Mesodermal cell (in vitro differentiated cells): ENCODE results near the gene CFH.
"Not testable (repeated sequence)": the region's sequence is repeated elsewhere in the genome, so short reads cannot be mapped to it uniquely, and the experiment has no call there.

Source experiments
- H3K27ac ChIP-seq: 2 replicates; pipeline ENCODE4 v1.7.0; 2013; ENCODE audit warnings: mild to moderate bottlenecking, low read depth, low read length, moderate library complexity; ENCODE audit not compliant: severe bottlenecking
- H3K36me3 ChIP-seq: 2 replicates; pipeline ENCODE4 v1.7.1; 2013; ENCODE audit warnings: mild to moderate bottlenecking, low read length, moderate library complexity; ENCODE audit not compliant: control insufficient read depth, insufficient read depth
- H3K4me1 ChIP-seq: one replicate; pipeline ENCODE4 v1.7.1; 2013; ENCODE audit warnings: mild to moderate bottlenecking, low read length; ENCODE audit not compliant: insufficient read depth, control insufficient read depth, poor library complexity, severe bottlenecking
- H3K4me3 ChIP-seq: 2 replicates; pipeline ENCODE4 v1.7.0; 2013; ENCODE audit warnings: low read length, control low read depth, mild to moderate bottlenecking; ENCODE audit not compliant: insufficient read depth, poor library complexity, severe bottlenecking; ENCODE audit errors: extremely low read depth
- H3K9me3 ChIP-seq: 2 replicates; pipeline ENCODE4 v1.7.1; 2013; ENCODE audit warnings: mild to moderate bottlenecking, low read length, moderate library complexity; ENCODE audit not compliant: control insufficient read depth
- WGBS, 2 experiments: methylation state at CpG; one replicate each; pipeline ENCODE4 v1.1.5; 2013; ENCODE audit warnings: missing lambda C conversion rate in 2 of 2; ENCODE audit not compliant: insufficient coverage in 2 of 2; 5-methylcytosine and 5-hydroxymethylcytosine counted together

Gene CFH

DNA sequence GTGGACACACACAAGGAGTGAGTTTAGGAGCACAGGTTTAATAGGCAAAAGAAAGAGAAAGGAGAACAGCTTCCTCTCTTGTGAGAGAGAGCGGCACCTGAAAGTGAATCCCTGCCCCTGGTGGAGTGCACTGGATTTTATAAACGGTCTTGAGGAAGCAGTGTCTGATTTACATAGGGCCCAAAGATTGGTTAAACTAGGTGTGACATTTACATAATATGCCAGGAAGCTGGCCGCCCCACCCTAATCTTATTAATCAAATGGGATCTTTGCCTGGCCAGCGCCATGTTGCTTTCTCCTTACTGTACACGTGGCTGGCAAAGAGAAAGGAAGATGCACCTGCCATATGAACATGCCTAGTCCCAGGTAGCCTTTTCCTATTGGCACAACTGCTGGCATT is 38.7 kb downstream of the CFH start:
- Histone ChIP-seq H3K4me3 (no peak overlapping the region), H3K36me3 (no peaks in the 10 kb centered on the region), H3K4me1 (no peaks in the 10 kb centered on the region), H3K9me3 (no peaks in the 10 kb centered on the region), H3K27ac (no peak overlapping the region)
- WGBS, 2 experiments: 61 to 85% methylated on average over 3 to 4 of the region's 5 CpGs

DNA sequence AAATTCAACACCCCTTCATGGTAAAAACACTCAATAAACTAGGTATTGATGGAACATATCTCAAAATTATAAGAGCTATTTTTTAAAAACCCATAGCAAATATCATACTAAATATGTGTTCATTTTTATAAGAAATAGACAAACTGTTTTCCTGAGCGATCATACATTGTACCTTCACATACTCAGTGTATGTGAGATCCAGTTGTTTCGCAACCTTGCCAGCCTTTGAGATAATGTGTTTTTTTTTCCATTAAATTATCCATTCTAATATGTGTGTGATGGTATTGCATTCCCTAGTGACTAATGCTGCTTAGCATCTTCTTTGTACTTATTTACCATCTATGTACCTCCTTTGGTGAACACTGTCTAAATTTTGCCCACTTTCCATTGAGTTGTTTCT is 47.1 kb downstream of the CFH start:
- no CpG with 5 or more reads among the region's 2 CpGs for WGBS, 2 experiments
- Histone ChIP-seq H3K36me3 (no peaks in the 10 kb centered on the region), H3K4me3 (no peak overlapping the region)

DNA sequence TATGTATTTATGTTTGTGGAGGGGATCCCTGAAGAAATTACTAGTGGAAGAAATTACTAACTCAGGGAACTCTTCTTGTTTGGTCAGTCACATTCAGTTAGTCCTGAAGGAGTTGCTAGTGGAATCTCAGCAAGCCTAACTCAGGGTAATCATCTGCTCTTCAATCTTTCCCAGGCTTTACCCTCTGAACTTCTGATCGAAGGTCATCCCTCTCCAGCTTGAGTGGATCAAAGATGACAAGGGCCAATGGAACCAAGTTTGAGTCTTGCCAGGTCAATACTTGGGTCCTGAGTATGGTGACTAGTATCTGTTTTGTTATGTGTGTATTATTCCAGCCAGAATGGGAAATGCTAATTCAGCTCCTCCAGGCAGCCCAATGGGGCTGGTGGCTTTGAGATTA is 49.3 kb downstream of the CFH start:
- Histone ChIP-seq H3K4me1 (no peaks in the 10 kb centered on the region), H3K36me3 (no peaks in the 10 kb centered on the region), H3K4me3 (no peak overlapping the region), H3K9me3 (no peaks in the 10 kb centered on the region), H3K27ac (no peak overlapping the region)
- no CpG with 5 or more reads among the region's 1 CpG for WGBS, 2 experiments

More for the DNA sequence above, 47.1 kb downstream of the CFH start:
- H3K27ac ChIP-seq: no peak overlapping the region
- H3K9me3 ChIP-seq: no peaks in the 10 kb centered on the region
- H3K4me1 ChIP-seq: no peaks in the 10 kb centered on the region

DNA sequence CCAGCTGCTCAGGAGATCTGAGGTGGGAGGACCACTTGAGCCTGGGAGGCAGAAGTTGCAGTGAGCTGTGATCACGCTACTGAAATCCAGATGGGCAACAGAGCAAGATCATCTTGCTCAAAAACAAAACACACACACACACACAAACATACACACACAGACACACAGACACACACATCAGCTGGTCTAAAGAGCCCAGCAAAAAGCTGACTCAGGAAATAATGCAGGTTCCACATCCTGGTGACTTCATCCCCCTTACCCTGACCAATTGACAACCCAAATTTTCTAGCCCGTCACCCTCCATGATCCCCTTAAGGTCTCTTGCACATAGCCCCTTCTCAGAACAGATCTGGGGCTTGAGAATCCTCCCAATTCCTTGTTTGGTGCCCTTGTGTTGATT is 58.0 kb downstream of the CFH start:
- 80 to 94% methylated on average over 1 to 2 of the region's 2 CpGs for WGBS, 2 experiments
- H3K4me3 ChIP-seq, H3K9me3 ChIP-seq, H3K4me1 ChIP-seq, H3K27ac ChIP-seq, H3K36me3 ChIP-seq: not testable (repeated sequence)

DNA sequence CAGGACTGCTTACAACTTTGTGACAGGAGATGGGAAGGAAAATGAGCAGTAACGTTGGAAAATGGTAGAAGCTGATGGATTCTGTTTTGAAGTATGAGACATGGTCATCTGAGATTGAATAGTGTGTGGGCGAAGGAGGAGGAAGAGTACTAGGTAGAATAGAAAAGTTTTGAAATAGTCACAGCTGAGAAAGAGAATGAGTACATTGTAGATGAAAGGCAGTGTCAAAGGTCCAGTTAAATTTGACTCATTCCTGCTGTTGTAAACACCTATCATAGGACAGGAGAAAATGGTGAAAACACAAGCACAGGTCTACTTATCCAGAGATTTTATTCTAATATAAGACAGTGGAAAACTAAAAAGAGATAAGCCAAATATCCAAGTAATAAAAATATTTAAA is 66.0 kb downstream of the CFH start:
- H3K4me1 ChIP-seq: no peaks in the 10 kb centered on the region
- H3K9me3 ChIP-seq: no peaks in the 10 kb centered on the region
- H3K4me3 ChIP-seq: no peak overlapping the region
- H3K27ac ChIP-seq: no peak overlapping the region
- WGBS, 2 experiments: 74 to 84% methylated on average over 2 of the region's 2 CpGs
- H3K36me3 ChIP-seq: no peaks in the 10 kb centered on the region

DNA sequence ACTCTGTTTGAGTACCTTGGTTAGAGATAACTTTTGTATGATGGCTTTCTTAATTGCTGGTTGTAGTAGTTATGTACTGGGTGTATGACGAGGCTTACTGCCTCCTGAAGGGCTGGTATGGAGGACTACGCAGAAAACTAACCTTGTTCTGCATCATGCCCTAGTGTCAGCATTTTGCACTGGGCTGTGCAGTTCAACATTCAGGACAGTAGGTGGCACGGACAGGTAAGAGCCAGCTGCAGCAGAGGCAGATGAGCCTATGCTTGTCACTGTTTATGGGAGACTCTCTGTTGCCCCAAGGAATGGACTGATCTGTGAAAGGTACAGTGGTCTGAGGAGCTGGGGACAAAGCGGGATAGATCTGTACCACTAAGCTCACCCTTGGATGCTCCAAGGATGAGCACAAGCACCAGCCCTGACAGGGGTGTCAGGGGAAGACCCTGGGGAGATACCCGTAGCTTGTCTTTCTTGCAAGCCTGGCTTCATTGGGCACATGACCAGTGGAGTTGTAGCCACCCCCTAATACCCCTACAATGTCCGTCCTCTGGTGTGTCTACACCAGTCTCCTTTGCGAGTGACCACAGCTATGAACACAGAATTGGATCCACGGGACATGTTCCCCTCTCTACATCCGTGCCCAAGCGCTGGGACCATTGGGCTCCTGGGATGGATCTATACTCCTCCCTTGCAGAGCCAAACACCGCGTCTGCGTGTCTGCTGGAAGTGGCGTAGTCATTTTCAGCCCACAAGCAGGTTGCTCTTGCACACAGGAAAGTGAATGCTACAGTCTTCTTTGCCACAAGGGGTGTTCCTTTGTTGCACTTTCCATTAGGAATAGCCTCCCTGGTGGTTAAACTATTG is 71.7 kb downstream of the CFH start:
- WGBS, 2 experiments: 79 to 80% methylated on average over 9 to 14 of the region's 14 CpGs
- Histone ChIP-seq H3K27ac (no peak overlapping the region), H3K4me3 (no peak overlapping the region), H3K4me1 (no peaks in the 10 kb centered on the region), H3K9me3 (no peaks in the 10 kb centered on the region), H3K36me3 (no peaks in the 10 kb centered on the region)

DNA sequence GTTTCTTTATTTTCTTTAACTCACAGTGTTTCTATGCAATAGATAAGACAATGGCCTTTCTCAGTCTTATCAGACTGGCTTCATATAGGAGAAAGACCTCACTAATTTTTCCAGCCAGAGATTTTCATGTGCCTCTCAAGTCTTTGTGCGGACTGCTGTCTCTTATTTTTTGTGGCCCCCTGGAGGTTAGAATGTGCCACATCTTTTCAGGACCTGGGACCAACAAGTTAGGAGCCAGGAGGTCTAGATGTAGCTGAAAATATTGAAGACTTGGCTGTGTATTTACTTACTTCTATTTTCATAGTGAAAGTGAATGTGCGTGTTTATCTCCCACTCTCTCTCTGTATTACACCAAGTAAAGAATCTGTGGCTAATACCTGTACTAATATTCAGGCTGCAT is 80.7 kb downstream of the CFH start:
- no peak overlapping the region for H3K4me3 ChIP-seq
- H3K27ac ChIP-seq: no peak overlapping the region
- H3K36me3 ChIP-seq: no peaks in the 10 kb centered on the region
- WGBS, 2 experiments: 100% methylated on average over 1 of the region's 2 CpGs
- H3K9me3 ChIP-seq: no peaks in the 10 kb centered on the region
- H3K4me1 ChIP-seq: no peaks in the 10 kb centered on the region

DNA sequence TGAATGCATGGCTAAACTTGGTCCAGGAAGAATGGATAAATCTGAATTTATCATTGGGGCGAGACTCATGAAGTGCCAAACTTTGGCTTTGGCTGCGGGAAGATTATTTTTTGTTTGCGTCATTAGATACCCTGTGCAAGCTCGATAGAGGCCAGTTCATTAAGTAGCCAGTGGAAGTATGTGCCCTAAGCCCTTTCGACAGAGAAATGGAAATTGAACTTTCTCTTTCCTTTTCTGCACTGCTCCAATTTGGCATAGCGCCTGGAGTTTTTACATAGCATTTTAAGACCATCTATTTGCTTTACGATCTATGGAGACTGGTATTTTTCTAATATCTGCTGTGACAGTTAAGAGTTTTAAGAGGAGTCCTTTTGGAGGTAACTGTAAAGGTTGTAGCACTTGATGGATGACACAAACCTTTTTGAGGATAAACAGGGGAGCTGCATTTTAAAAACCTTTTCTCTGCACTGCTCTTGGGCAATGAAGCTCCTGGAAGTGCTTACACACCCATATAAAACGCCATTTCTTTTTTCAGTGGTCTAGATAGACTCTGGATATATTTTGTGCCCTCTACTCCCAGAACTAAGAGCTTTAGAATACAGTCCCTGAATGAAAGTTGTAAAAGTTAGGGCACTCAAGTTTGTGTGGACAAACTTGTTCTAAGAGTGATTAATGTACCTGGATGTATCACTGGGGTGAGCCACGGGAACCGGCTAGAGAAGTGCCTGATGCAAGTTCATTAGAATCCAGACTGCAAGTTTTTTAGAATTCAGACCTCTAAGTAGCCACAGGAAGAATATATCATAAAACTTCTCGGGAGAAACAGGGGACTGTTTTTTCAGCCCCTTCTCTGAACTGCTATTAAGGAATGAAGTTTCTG is 81.5 kb downstream of the CFH start:
- Histone ChIP-seq H3K27ac (no peak overlapping the region), H3K9me3 (peaks cover 7% of the 10 kb centered on the region), H3K4me3 (no peak overlapping the region), H3K36me3 (no peaks in the 10 kb centered on the region), H3K4me1 (no peaks in the 10 kb centered on the region)
- WGBS, 2 experiments: 94% methylated on average over 6 to 8 of the region's 11 CpGs

DNA sequence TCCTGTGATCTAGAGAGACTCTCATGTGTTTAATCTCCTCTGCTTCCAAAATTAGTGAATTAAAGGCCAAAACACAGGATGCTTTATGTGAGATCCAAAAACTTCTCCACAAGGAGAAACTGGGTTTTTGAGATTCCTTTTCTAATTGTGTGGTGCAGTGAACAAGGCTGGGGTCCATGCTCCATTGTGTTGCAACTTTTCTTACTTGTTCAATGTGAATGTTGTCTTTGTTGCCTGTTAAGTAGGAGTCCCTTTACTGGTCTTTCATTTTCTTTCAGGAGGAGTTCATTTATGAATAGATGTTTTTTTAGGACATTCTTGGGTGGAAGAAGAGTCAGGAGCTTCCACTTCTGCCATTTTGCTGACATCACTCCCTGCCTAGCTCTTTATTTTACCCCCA is 82.2 kb downstream of the CFH start:
- H3K36me3 ChIP-seq: no peaks in the 10 kb centered on the region
- no peak overlapping the region for H3K27ac ChIP-seq
- no peak overlapping the region for H3K4me3 ChIP-seq
- H3K4me1 ChIP-seq: no peaks in the 10 kb centered on the region
- peaks cover 13% of the 10 kb centered on the region for H3K9me3 ChIP-seq

DNA sequence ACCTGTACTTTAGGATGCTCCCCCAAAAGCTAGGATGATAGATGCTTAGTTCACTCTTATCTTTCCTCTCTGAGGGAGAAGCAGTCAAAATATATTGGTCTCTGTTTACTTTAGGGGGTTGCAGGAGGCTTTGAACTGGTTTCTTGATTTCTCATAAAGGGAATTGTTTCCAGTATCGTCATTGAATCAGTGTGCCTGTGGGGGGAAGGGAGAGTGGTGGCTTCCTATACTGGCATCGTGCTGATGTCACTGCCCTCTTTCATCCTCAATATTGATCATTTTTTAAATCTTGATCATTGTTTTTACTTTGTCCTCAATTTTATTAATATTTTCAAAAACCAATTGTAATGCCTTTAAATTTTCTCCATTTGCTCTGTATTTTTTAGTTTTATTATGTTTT is 82.6 kb downstream of the CFH start:
- Histone ChIP-seq H3K36me3 (no peaks in the 10 kb centered on the region), H3K27ac (no peak overlapping the region), H3K9me3 (peaks cover 13% of the 10 kb centered on the region), H3K4me3 (no peak overlapping the region), H3K4me1 (no peaks in the 10 kb centered on the region)
- no CpG with 5 or more reads among the region's 2 CpGs for WGBS, 2 experiments

DNA sequence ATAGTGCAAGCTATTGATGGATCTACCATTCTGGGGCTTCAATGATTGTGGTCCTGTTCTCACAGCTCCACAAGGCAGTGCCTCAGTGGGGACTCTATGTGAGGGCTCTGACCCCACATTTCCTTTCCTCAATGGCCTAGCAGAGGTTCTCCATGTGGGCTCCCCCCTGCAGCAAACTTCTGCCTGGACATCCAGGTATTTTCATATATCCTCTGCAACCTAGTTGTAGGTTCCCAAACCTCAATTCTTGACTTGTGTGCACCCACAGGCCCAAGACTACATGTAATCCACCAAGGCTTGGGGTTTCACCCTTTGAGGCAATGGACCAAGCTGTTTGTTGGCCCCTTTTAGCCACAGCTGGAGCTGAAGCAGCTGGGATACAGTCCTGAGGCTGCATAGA is 86.9 kb downstream of the CFH start:
- H3K27ac ChIP-seq: no peak overlapping the region
- H3K4me3 ChIP-seq: no peak overlapping the region
- peaks cover 13% of the 10 kb centered on the region for H3K9me3 ChIP-seq
- no peaks in the 10 kb centered on the region for H3K4me1 ChIP-seq
- H3K36me3 ChIP-seq: no peaks in the 10 kb centered on the region
